ENCODE data around the gene CPEB3.

DNA sequence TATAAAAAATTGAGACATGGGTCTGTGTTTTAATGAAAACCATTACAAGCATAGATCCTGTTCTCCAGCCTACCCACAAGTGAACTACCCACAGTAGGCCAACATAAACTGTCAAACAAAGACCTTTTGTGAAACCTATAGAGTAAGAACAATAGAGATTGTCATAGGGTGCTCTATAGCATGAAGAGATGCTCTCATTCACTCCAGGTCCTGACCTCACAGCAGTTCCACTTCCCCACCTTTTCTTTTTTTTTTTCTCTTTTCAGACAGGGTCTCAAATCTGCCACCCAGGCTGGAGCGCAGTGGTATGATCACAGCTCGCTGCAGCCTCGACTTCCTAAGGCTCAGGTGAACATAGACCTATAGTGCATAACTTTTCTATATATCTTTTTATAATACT is 72.3 kb downstream of the CPEB3 start:
- TF ChIP-seq, protein P1, sequence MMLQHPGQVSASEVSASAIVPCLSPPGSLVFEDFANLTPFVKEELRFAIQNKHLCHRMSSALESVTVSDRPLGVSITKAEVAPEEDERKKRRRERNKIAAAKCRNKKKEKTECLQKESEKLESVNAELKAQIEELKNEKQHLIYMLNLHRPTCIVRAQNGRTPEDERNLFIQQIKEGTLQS (IDR thresholded peaks at IDR 0.05): no peak
- TF ChIP-seq, protein P1 (CRISPR knock-in tag; conservative IDR thresholded peaks at IDR 0.05): no peak
- no peak for TF ChIP-seq GABPA (tag; conservative IDR thresholded peaks at IDR 0.05; ENCODE audit: low read depth)
- TF ChIP-seq KAT8 (IDR thresholded peaks at IDR 0.05; ENCODE audit: low read depth): no peak
- no peak for TF ChIP-seq ZNF184 (CRISPR knock-in tag; IDR thresholded peaks at IDR 0.05)
- TF ChIP-seq, protein P2, sequence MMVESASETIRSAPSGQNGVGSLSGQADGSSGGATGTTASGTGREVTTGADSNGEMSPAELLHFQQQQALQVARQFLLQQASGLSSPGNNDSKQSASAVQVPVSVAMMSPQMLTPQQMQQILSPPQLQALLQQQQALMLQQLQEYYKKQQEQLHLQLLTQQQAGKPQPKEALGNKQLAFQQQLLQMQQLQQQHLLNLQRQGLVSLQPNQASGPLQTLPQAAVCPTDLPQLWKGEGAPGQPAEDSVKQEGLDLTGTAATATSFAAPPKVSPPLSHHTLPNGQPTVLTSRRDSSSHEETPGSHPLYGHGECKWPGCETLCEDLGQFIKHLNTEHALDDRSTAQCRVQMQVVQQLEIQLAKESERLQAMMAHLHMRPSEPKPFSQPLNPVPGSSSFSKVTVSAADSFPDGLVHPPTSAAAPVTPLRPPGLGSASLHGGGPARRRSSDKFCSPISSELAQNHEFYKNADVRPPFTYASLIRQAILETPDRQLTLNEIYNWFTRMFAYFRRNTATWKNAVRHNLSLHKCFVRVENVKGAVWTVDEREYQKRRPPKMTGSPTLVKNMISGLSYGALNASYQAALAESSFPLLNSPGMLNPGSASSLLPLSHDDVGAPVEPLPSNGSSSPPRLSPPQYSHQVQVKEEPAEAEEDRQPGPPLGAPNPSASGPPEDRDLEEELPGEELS (CRISPR knock-in tag; IDR thresholded peaks at IDR 0.05; ENCODE audit: borderline replicate concordance): no peak
- TF ChIP-seq, protein P3, sequence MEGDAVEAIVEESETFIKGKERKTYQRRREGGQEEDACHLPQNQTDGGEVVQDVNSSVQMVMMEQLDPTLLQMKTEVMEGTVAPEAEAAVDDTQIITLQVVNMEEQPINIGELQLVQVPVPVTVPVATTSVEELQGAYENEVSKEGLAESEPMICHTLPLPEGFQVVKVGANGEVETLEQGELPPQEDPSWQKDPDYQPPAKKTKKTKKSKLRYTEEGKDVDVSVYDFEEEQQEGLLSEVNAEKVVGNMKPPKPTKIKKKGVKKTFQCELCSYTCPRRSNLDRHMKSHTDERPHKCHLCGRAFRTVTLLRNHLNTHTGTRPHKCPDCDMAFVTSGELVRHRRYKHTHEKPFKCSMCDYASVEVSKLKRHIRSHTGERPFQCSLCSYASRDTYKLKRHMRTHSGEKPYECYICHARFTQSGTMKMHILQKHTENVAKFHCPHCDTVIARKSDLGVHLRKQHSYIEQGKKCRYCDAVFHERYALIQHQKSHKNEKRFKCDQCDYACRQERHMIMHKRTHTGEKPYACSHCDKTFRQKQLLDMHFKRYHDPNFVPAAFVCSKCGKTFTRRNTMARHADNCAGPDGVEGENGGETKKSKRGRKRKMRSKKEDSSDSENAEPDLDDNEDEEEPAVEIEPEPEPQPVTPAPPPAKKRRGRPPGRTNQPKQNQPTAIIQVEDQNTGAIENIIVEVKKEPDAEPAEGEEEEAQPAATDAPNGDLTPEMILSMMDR (IDR thresholded peaks at IDR 0.05 in 2 of 3, conservative IDR thresholded peaks at IDR 0.05 in 1 of 3; ENCODE audit: insufficient read depth in 2 of 3, low read depth in 1 of 3, low read length in 3 of 3): no peak
- TF ChIP-seq ZNF121 (CRISPR knock-in tag; conservative IDR thresholded peaks at IDR 0.05): no peak
- no peak for TF ChIP-seq YY1 (IDR thresholded peaks at IDR 0.05; ENCODE audit: borderline replicate concordance in 1 of 3, control insufficient read depth in 1 of 3, extremely low read depth in 1 of 3, insufficient read depth in 3 of 3, insufficient read length in 1 of 3, insufficient replicate concordance in 2 of 3, low read depth in 1 of 3, low read length in 2 of 3)
- no peak for TF ChIP-seq GABPB1 (CRISPR knock-in tag; IDR thresholded peaks at IDR 0.05)
- TF ChIP-seq SIRT6 (IDR thresholded peaks at IDR 0.05; ENCODE audit: low read depth, low read length): no peak
- no peak for TF ChIP-seq JUNB (CRISPR knock-in tag; conservative IDR thresholded peaks at IDR 0.05)
- TF ChIP-seq FOXJ3 (CRISPR knock-in tag; IDR thresholded peaks at IDR 0.05): no peak
- TF ChIP-seq ELF4 (CRISPR knock-in tag; IDR thresholded peaks at IDR 0.05): no peak

All from K562 (cell line).